Body of pancreas (tissue), 4 donors: ENCODE data around the gene DNTT.

ENCODE experiments used
- CTCF ChIP-seq, 7 experiments: fragments of 450-650 bp in 4 of 7; fragments of 200-600 bp in 3 of 7; sonication (generic) in 3 of 7; IDR thresholded peaks; one replicate each; pipeline ENCODE4 v1.5.1; 2016 to 2019; ENCODE audit warnings: antibody characterized with exemption in 7 of 7
- POLR2A ChIP-seq, 3 donors: fragments of 450-650 bp; IDR thresholded peaks; one replicate each; pipeline ENCODE4 v1.6.1; 2016; ENCODE audit warnings: antibody characterized with exemption in 3 of 3, mild to moderate bottlenecking in 2 of 3

GRCh38 chr10:96276831-96277230, 27.4 kb upstream of the DNTT start:
- no peak for TF ChIP-seq CTCF (IDR thresholded peaks at IDR 0.05)
- no peak for TF ChIP-seq POLR2A (IDR thresholded peaks at IDR 0.05)
